Renal cortex interstitium (tissue), 15 donors: ENCODE data around the gene TOPAZ1. TPM values are rescaled to one million over a fixed set of nuclear protein-coding genes. Genes with fewer than 3 reads are reported as not detected.
A peak's percentile ranks its signal among the peaks of the same experiment; 100 is the strongest.

Experiments used
- DNase-seq, 11 donors: peaks; one replicate each; pipeline ENCODE4 v3.0.0-alpha.2; 2013; ENCODE audit warnings: low read depth in 9 of 11, low spot score in 4 of 11; ENCODE audit errors: extremely low read depth in 1 of 11
- long read RNA-seq, 16 experiments: transcript quantifications; one replicate each; lab custom pipeline, GENCODE V29; 2026
- polyA plus RNA-seq, 3 donors: library from polyadenylated mRNA; unstranded; fragments of 120-200 nt; gene quantifications; one replicate each; pipeline ENCODE4 v1.2.1, GENCODE V29; 2013; ENCODE audit not compliant: insufficient read length in 3 of 3

Gene TOPAZ1
- under 1 TPM in 1 of 3 donors, not detected in 2; 0.03 TPM for polyA plus RNA-seq
- long read RNA-seq, donor 1 = 0 reads
- long read RNA-seq, donor 2 = 0 reads
- long read RNA-seq, donor 3 = 0 reads
- long read RNA-seq, donor 4 = 0 reads
- long read RNA-seq, donor 5 = 0 reads
- long read RNA-seq, donor 6 = 0 reads
- long read RNA-seq, donor 7 = 0 reads
- long read RNA-seq, donor 8 = 0 reads
- long read RNA-seq, donor 9 = 0 reads
- long read RNA-seq, donor 10 = 0 reads
- long read RNA-seq, donor 11 = 0 reads
- long read RNA-seq, donor 12 = 0 reads
- long read RNA-seq, donor 13 = 0 reads
- long read RNA-seq, donor 14 = 0 reads
- long read RNA-seq, donor 15 = 0 reads
- long read RNA-seq, donor 16 = 0 reads

GRCh38 chr3:44241706-44242105 lies at the start of gene TOPAZ1:
TOPAZ1 (plus strand) TSS chr3:44241886; CDS start chr3:44242054, 168 bp downstream.
- DNase-seq = no peak

- peak; percentile 52 to 78 (median 68) for DNase-seq
Measured at GRCh38 chr3:44198284-44199269, 43.1 kb upstream of the TOPAZ1 start.

GRCh38 chr3:44206261-44206660 lies 35.4 kb upstream of the TOPAZ1 start:
- peak in 1 of 11 donors; percentile 1 for DNase-seq

GRCh38 chr3:44206862-44207652 lies 34.6 kb upstream of the TOPAZ1 start:
- DNase-seq = no peak

GRCh38 chr3:44208086-44208485 lies 33.6 kb upstream of the TOPAZ1 start:
- DNase-seq = no peak

- no peak for DNase-seq
Measured at GRCh38 chr3:44208568-44208967, 33.1 kb upstream of the TOPAZ1 start.

- DNase-seq = no peak
Measured at GRCh38 chr3:44210967-44211366, 30.7 kb upstream of the TOPAZ1 start.

GRCh38 chr3:44222337-44222736 lies 19.3 kb upstream of the TOPAZ1 start:
- no peak for DNase-seq

- DNase-seq = no peak
Measured at GRCh38 chr3:44223299-44223698, 18.4 kb upstream of the TOPAZ1 start.

- no peak for DNase-seq
Measured at GRCh38 chr3:44224131-44224530, 17.6 kb upstream of the TOPAZ1 start.

GRCh38 chr3:44226573-44226972 lies 15.1 kb upstream of the TOPAZ1 start:
- DNase-seq = no peak

GRCh38 chr3:44227632-44228031 lies 14.1 kb upstream of the TOPAZ1 start:
- DNase-seq = no peak

- DNase-seq = no peak
Measured at GRCh38 chr3:44228900-44229299, 12.8 kb upstream of the TOPAZ1 start.

GRCh38 chr3:44232407-44232806 lies 9.3 kb upstream of the TOPAZ1 start:
- DNase-seq = no peak

GRCh38 chr3:44234648-44235268 lies 6.9 kb upstream of the TOPAZ1 start:
- DNase-seq = no peak

GRCh38 chr3:44235604-44236484 lies 5.8 kb upstream of the TOPAZ1 start:
- peak; percentile 54 to 75 (median 57) for DNase-seq

- no peak for DNase-seq
Measured at GRCh38 chr3:44236485-44236908, 5.2 kb upstream of the TOPAZ1 start.

GRCh38 chr3:44237161-44237560 lies 4.5 kb upstream of the TOPAZ1 start:
- no peak for DNase-seq
